ENCODE results near the gene GLYATL1.
A peak's percentile ranks its signal among the peaks of the same experiment; 100 is the strongest.

The GLYATL1 gene

GRCh38 chr11:58917159-58917783, 22.0 kb upstream of the GLYATL1 start:
- Mint-ChIP-seq H3K4me1 (ENCODE audit: low read depth in 2 of 2) (no peaks in the 10 kb centered on the region), H3K4me3 (no peak overlapping the region), H3K9me3 (peaks cover 3 to 7% of the 10 kb centered on the region in 2 donors), H3K36me3 (ENCODE audit: insufficient read depth) (no peaks in the 10 kb centered on the region), H3K27me3 (peaks cover 13 to 19% of the 10 kb centered on the region in 2 donors), H3K27ac (no peak overlapping the region)
- no peak for ATAC-seq (replicated peaks)
- no peak for DNase-seq

- H3K36me3 Mint-ChIP-seq (ENCODE audit: insufficient read depth) = no peaks in the 10 kb centered on the region
Observed at GRCh38 chr11:58919561-58919960, 19.7 kb upstream of the GLYATL1 start.

GRCh38 chr11:58919980-58920379, 19.3 kb upstream of the GLYATL1 start:
- peaks cover 5 to 13% of the 10 kb centered on the region in 2 donors for H3K4me1 Mint-ChIP-seq (ENCODE audit: low read depth in 2 of 2)
- no peak overlapping the region for H3K4me3 Mint-ChIP-seq
- no peaks in the 10 kb centered on the region for H3K36me3 Mint-ChIP-seq (ENCODE audit: insufficient read depth)
- peaks cover 3 to 7% of the 10 kb centered on the region in 2 donors for H3K9me3 Mint-ChIP-seq
- DNase-seq (no peak), ATAC-seq (replicated peaks) (no peak)
- H3K27ac Mint-ChIP-seq = no peak overlapping the region
- H3K27me3 Mint-ChIP-seq = peaks cover 11 to 12% of the 10 kb centered on the region in 2 donors

More at GRCh38 chr11:58919561-58919960, 19.7 kb upstream of the GLYATL1 start:
- Mint-ChIP-seq H3K4me1 (ENCODE audit: low read depth in 2 of 2) (peaks cover 5 to 13% of the 10 kb centered on the region in 2 donors), H3K27me3 (peaks cover 11 to 12% of the 10 kb centered on the region in 2 donors), H3K9me3 (peaks cover 3 to 7% of the 10 kb centered on the region in 2 donors), H3K4me3 (no peak overlapping the region), H3K27ac (no peak overlapping the region)
- no peak for ATAC-seq (replicated peaks)
- DNase-seq = no peak

GRCh38 chr11:58921778-58922390, 17.4 kb upstream of the GLYATL1 start:
- Mint-ChIP-seq H3K27ac (no peak overlapping the region), H3K4me1 (ENCODE audit: low read depth in 2 of 2) (peaks cover 5 to 13% of the 10 kb centered on the region in 2 donors), H3K9me3 (peaks cover 3 to 7% of the 10 kb centered on the region in 2 donors), H3K27me3 (peaks cover 17 to 21% of the 10 kb centered on the region in 2 donors), H3K4me3 (no peak overlapping the region), H3K36me3 (ENCODE audit: insufficient read depth) (no peaks in the 10 kb centered on the region)
- ATAC-seq (replicated peaks) (no peak), DNase-seq (no peak)

- H3K27me3 Mint-ChIP-seq = peaks cover 19 to 25% of the 10 kb centered on the region in 2 donors
- DNase-seq (no peak), ATAC-seq (replicated peaks) (no peak)
- no peak overlapping the region for H3K4me3 Mint-ChIP-seq
- H3K27ac Mint-ChIP-seq = no peak overlapping the region
- H3K36me3 Mint-ChIP-seq (ENCODE audit: insufficient read depth) = no peaks in the 10 kb centered on the region
- peaks cover 6 to 13% of the 10 kb centered on the region in 2 donors for H3K4me1 Mint-ChIP-seq (ENCODE audit: low read depth in 2 of 2)
- H3K9me3 Mint-ChIP-seq = peaks cover 2 to 7% of the 10 kb centered on the region in 2 donors
Observed at GRCh38 chr11:58922479-58922878, 16.8 kb upstream of the GLYATL1 start.

- peaks cover 27 to 33% of the 10 kb centered on the region in 2 donors for H3K27me3 Mint-ChIP-seq
- peaks cover 9 to 13% of the 10 kb centered on the region in 2 donors for H3K4me1 Mint-ChIP-seq (ENCODE audit: low read depth in 2 of 2)
- no peaks in the 10 kb centered on the region for H3K36me3 Mint-ChIP-seq (ENCODE audit: insufficient read depth)
- H3K9me3 Mint-ChIP-seq = peaks cover under 1 to 3% of the 10 kb centered on the region in 2 donors
- no peak overlapping the region for H3K4me3 Mint-ChIP-seq
- H3K27ac Mint-ChIP-seq = no peak overlapping the region
- DNase-seq (no peak), ATAC-seq (replicated peaks) (no peak)
Observed at GRCh38 chr11:58923300-58923788, 15.9 kb upstream of the GLYATL1 start.

GRCh38 chr11:58924230-58924629, 15.1 kb upstream of the GLYATL1 start:
- DNase-seq = no peak
- Mint-ChIP-seq H3K4me3 (no peak overlapping the region), H3K36me3 (ENCODE audit: insufficient read depth) (no peaks in the 10 kb centered on the region), H3K27ac (no peak overlapping the region), H3K9me3 (no peaks in the 10 kb centered on the region), H3K4me1 (ENCODE audit: low read depth in 2 of 2) (peaks cover 9 to 13% of the 10 kb centered on the region in 2 donors), H3K27me3 (peaks cover 34 to 41% of the 10 kb centered on the region in 2 donors)
- ATAC-seq (replicated peaks) = no peak

- Mint-ChIP-seq H3K27ac (no peak overlapping the region), H3K27me3 (peaks cover 48 to 57% of the 10 kb centered on the region in 2 donors), H3K4me1 (ENCODE audit: low read depth in 2 of 2) (peaks cover 9 to 13% of the 10 kb centered on the region in 2 donors), H3K36me3 (ENCODE audit: insufficient read depth) (no peaks in the 10 kb centered on the region), H3K9me3 (no peaks in the 10 kb centered on the region), H3K4me3 (no peak overlapping the region)
- ATAC-seq (replicated peaks) = no peak
- DNase-seq = no peak
Observed at GRCh38 chr11:58926251-58926650, 13.0 kb upstream of the GLYATL1 start.

- H3K4me1 Mint-ChIP-seq (ENCODE audit: low read depth in 2 of 2) = peaks cover 9 to 13% of the 10 kb centered on the region in 2 donors
- no peaks in the 10 kb centered on the region for H3K9me3 Mint-ChIP-seq
- DNase-seq (no peak), ATAC-seq (replicated peaks) (no peak)
- no peaks in the 10 kb centered on the region for H3K36me3 Mint-ChIP-seq (ENCODE audit: insufficient read depth)
- no peak overlapping the region for H3K4me3 Mint-ChIP-seq
- H3K27me3 Mint-ChIP-seq = peaks cover 50 to 59% of the 10 kb centered on the region in 2 donors
- H3K27ac Mint-ChIP-seq = no peak overlapping the region
Observed at GRCh38 chr11:58926695-58927094, 12.6 kb upstream of the GLYATL1 start.

- Mint-ChIP-seq H3K4me1 (ENCODE audit: low read depth in 2 of 2) (peaks cover 9 to 11% of the 10 kb centered on the region in 2 donors), H3K27me3 (peaks cover 51 to 59% of the 10 kb centered on the region in 2 donors), H3K4me3 (no peak overlapping the region), H3K27ac (peak overlapping the region in 1 of 2 donors; percentile 41), H3K9me3 (no peaks in the 10 kb centered on the region), H3K36me3 (ENCODE audit: insufficient read depth) (no peaks in the 10 kb centered on the region)
- no peak for ATAC-seq (replicated peaks)
- no peak for DNase-seq
Observed at GRCh38 chr11:58927393-58928106, 11.7 kb upstream of the GLYATL1 start.

GRCh38 chr11:58928107-58928499, 11.2 kb upstream of the GLYATL1 start:
- DNase-seq (no peak), ATAC-seq (replicated peaks) (no peak)
- H3K9me3 Mint-ChIP-seq = no peaks in the 10 kb centered on the region
- no peaks in the 10 kb centered on the region for H3K36me3 Mint-ChIP-seq (ENCODE audit: insufficient read depth)
- H3K27me3 Mint-ChIP-seq = peaks cover 55 to 56% of the 10 kb centered on the region in 2 donors
- H3K4me3 Mint-ChIP-seq = no peak overlapping the region
- peak overlapping the region in 1 of 2 donors; percentile 41 for H3K27ac Mint-ChIP-seq
- H3K4me1 Mint-ChIP-seq (ENCODE audit: low read depth in 2 of 2) = peaks cover 6 to 9% of the 10 kb centered on the region in 2 donors

GRCh38 chr11:58928691-58929090, 10.6 kb upstream of the GLYATL1 start:
- H3K4me1 Mint-ChIP-seq (ENCODE audit: low read depth in 2 of 2) = peaks cover 0 to 4% of the 10 kb centered on the region in 2 donors
- ATAC-seq (replicated peaks) (no peak), DNase-seq (no peak)
- H3K4me3 Mint-ChIP-seq = no peak overlapping the region
- peaks cover 51 to 53% of the 10 kb centered on the region in 2 donors for H3K27me3 Mint-ChIP-seq
- no peaks in the 10 kb centered on the region for H3K9me3 Mint-ChIP-seq
- no peaks in the 10 kb centered on the region for H3K36me3 Mint-ChIP-seq (ENCODE audit: insufficient read depth)
- no peak overlapping the region for H3K27ac Mint-ChIP-seq

GRCh38 chr11:58930926-58931325, 8.4 kb upstream of the GLYATL1 start:
- Mint-ChIP-seq H3K27ac (no peak overlapping the region), H3K4me1 (ENCODE audit: low read depth in 2 of 2) (peaks cover 0 to 4% of the 10 kb centered on the region in 2 donors)
- ATAC-seq (replicated peaks) = no peak

More at GRCh38 chr11:58930926-58931325, 8.4 kb upstream of the GLYATL1 start:
- Mint-ChIP-seq H3K9me3 (no peaks in the 10 kb centered on the region), H3K27me3 (peaks cover 53 to 57% of the 10 kb centered on the region in 2 donors), H3K4me3 (no peak overlapping the region), H3K36me3 (ENCODE audit: insufficient read depth) (no peaks in the 10 kb centered on the region)
- DNase-seq = no peak

Data from effector memory CD8-positive, alpha-beta T cell (primary cell).